Astrocyte (in vitro differentiated cells and primary cell): ENCODE results near the gene PAXIP1. TPM values are rescaled to one million over a fixed set of nuclear protein-coding genes. Genes with fewer than 3 reads are reported as not detected.

Experiments used
- DNase-seq: peaks from one replicate; pipeline ENCODE4 v3.0.0-alpha.2; 2010; ENCODE audit warnings: low read depth
- FAIRE-seq: peaks from 2 replicates; lab custom pipeline; 2011; peaks lifted over from hg19 to GRCh38; lab: Jason Lieb, UNC
- H2AFZ ChIP-seq: 2 replicates; pipeline ENCODE4 v1.6.0; 2012; ENCODE audit warnings: low read depth, low read length, inconsistent platforms
- H3K27ac ChIP-seq: 2 replicates; pipeline ENCODE4 v1.5.1; 2011; ENCODE audit warnings: low read depth, low read length, inconsistent platforms
- H3K27me3 ChIP-seq: 2 replicates; pipeline ENCODE4 v1.6.0; 2011; ENCODE audit warnings: low read length, inconsistent platforms; ENCODE audit not compliant: insufficient read depth
- H3K36me3 ChIP-seq: 2 replicates; pipeline ENCODE4 v1.5.1; 2011; ENCODE audit warnings: low read length, inconsistent platforms; ENCODE audit not compliant: insufficient read depth
- H3K4me1 ChIP-seq: 2 replicates; pipeline ENCODE4 v1.5.1; 2011; ENCODE audit warnings: low read length, inconsistent platforms; ENCODE audit not compliant: insufficient read depth
- H3K4me2 ChIP-seq: 2 replicates; pipeline ENCODE4 v1.6.0; 2012; ENCODE audit warnings: low read length, inconsistent platforms
- H3K4me3 ChIP-seq: 2 replicates; pipeline ENCODE4 v1.5.1; 2011; ENCODE audit warnings: low read depth, mild to moderate bottlenecking, low read length, inconsistent platforms; ENCODE audit not compliant: insufficient read depth
- H3K79me2 ChIP-seq: 2 replicates; pipeline ENCODE4 v1.6.0; 2012; ENCODE audit warnings: mild to moderate bottlenecking, low read length, inconsistent platforms; ENCODE audit not compliant: insufficient read depth
- H3K9ac ChIP-seq: 2 replicates; pipeline ENCODE4 v1.6.0; 2012; ENCODE audit warnings: mild to moderate bottlenecking, low read length, inconsistent platforms
- H3K9me3 ChIP-seq: 2 replicates; pipeline ENCODE4 v1.5.1; 2012; ENCODE audit warnings: low read depth, mild to moderate bottlenecking, low read length, inconsistent platforms; ENCODE audit not compliant: insufficient read depth
- H4K20me1 ChIP-seq: 2 replicates; pipeline ENCODE4 v1.6.0; 2012; ENCODE audit warnings: low read length, inconsistent platforms; ENCODE audit not compliant: insufficient read depth
- H3K27ac Mint-ChIP-seq: one replicate; pipeline ENCODE4 v1.8.0; 2021; ENCODE audit warnings: mild to moderate bottlenecking, mixed read lengths; ENCODE audit not compliant: unreplicated experiment
- H3K27me3 Mint-ChIP-seq: one replicate; pipeline ENCODE4 v1.8.0; 2021; ENCODE audit warnings: low read depth, mixed read lengths; ENCODE audit not compliant: unreplicated experiment
- H3K36me3 Mint-ChIP-seq: one replicate; pipeline ENCODE4 v1.8.0; 2021; ENCODE audit warnings: low read depth, mixed read lengths; ENCODE audit not compliant: unreplicated experiment
- H3K4me1 Mint-ChIP-seq: one replicate; pipeline ENCODE4 v1.8.0; 2021; ENCODE audit warnings: low read depth, mixed read lengths; ENCODE audit not compliant: unreplicated experiment
- H3K4me3 Mint-ChIP-seq: one replicate; pipeline ENCODE4 v1.8.0; 2021; ENCODE audit warnings: mild to moderate bottlenecking, moderate library complexity, mixed read lengths; ENCODE audit not compliant: unreplicated experiment
- H3K9me3 Mint-ChIP-seq: one replicate; pipeline ENCODE4 v1.8.0; 2021; ENCODE audit warnings: mild to moderate bottlenecking, mixed read lengths; ENCODE audit not compliant: unreplicated experiment
- CTCF ChIP-seq: IDR thresholded peaks from 2 replicates; pipeline ENCODE4 v1.5.1; 2011; ENCODE audit warnings: low read depth, mild to moderate bottlenecking, inconsistent platforms, low read length, moderate library complexity; ENCODE audit not compliant: insufficient read depth
- EZH2 ChIP-seq: IDR thresholded peaks from 2 replicates; pipeline ENCODE4 v1.6.1; 2012; ENCODE audit warnings: mild to moderate bottlenecking, low read length, inconsistent platforms; ENCODE audit not compliant: insufficient read depth
- total RNA-seq: library from RNA; stranded (reverse); gene quantifications from 2 replicates; pipeline ENCODE4 v1.2.1, GENCODE V29; 2021

The PAXIP1 gene
- total RNA-seq, 1 donor from 2014 or later = 12.7 TPM

- DNase-seq = no peak
- Histone ChIP-seq H3K36me3 (no peaks in the 10 kb centered on the region), H3K4me2 (no peak overlapping the region), H3K9ac (no peak overlapping the region), H3K27ac (no peak overlapping the region), H3K4me3 (no peak overlapping the region), H4K20me1 (no peaks in the 10 kb centered on the region), H2AFZ (no peak overlapping the region), H3K27me3 (no peaks in the 10 kb centered on the region), H3K4me1 (no peaks in the 10 kb centered on the region), H3K79me2 (no peaks in the 10 kb centered on the region), H3K9me3 (no peaks in the 10 kb centered on the region)
- no peak overlapping the region for H3K4me3 Mint-ChIP-seq
- no peaks in the 10 kb centered on the region for H3K36me3 Mint-ChIP-seq
- H3K4me1 Mint-ChIP-seq = no peaks in the 10 kb centered on the region
- peaks cover 27% of the 10 kb centered on the region for H3K27me3 Mint-ChIP-seq
- no peak for FAIRE-seq
- H3K9me3 Mint-ChIP-seq = peaks cover 3% of the 10 kb centered on the region
- no peak overlapping the region for H3K27ac Mint-ChIP-seq
- TF ChIP-seq CTCF = no peak
- no peak for TF ChIP-seq EZH2
Measured at GRCh38 chr7:154903083-154903731, 99.7 kb downstream of the PAXIP1 start.

GRCh38 chr7:154902600-154903082, 100.3 kb downstream of the PAXIP1 start:
- no peak overlapping the region for H3K4me2 ChIP-seq
- no peaks in the 10 kb centered on the region for H3K9me3 ChIP-seq
- H4K20me1 ChIP-seq = no peaks in the 10 kb centered on the region
- no peaks in the 10 kb centered on the region for H3K4me1 Mint-ChIP-seq
- no peak for FAIRE-seq
- H3K4me3 ChIP-seq = no peak overlapping the region
- H3K27ac Mint-ChIP-seq = no peak overlapping the region
- H3K27ac ChIP-seq = no peak overlapping the region
- no peaks in the 10 kb centered on the region for H3K36me3 Mint-ChIP-seq
- no peaks in the 10 kb centered on the region for H3K79me2 ChIP-seq
- no peak for TF ChIP-seq CTCF
- TF ChIP-seq EZH2 = no peak
- no peaks in the 10 kb centered on the region for H3K9me3 Mint-ChIP-seq
- no peak overlapping the region for H2AFZ ChIP-seq
- H3K27me3 Mint-ChIP-seq = peaks cover 21% of the 10 kb centered on the region
- H3K4me3 Mint-ChIP-seq = no peak overlapping the region
- H3K4me1 ChIP-seq = no peaks in the 10 kb centered on the region
- no peak for DNase-seq
- no peaks in the 10 kb centered on the region for H3K36me3 ChIP-seq
- H3K9ac ChIP-seq = no peak overlapping the region
- H3K27me3 ChIP-seq = no peaks in the 10 kb centered on the region

GRCh38 chr7:154899862-154900261, 103.1 kb downstream of the PAXIP1 start:
- DNase-seq = no peak
- Histone ChIP-seq H3K4me3 (no peak overlapping the region), H3K4me1 (no peaks in the 10 kb centered on the region), H2AFZ (no peak overlapping the region), H3K27ac (no peak overlapping the region), H3K79me2 (no peaks in the 10 kb centered on the region), H4K20me1 (no peaks in the 10 kb centered on the region), H3K9ac (no peak overlapping the region), H3K27me3 (no peaks in the 10 kb centered on the region), H3K9me3 (no peaks in the 10 kb centered on the region), H3K4me2 (no peak overlapping the region), H3K36me3 (no peaks in the 10 kb centered on the region)
- TF ChIP-seq EZH2 = no peak
- TF ChIP-seq CTCF = no peak
- no peaks in the 10 kb centered on the region for H3K9me3 Mint-ChIP-seq
- peaks cover 17% of the 10 kb centered on the region for H3K27me3 Mint-ChIP-seq
- H3K4me1 Mint-ChIP-seq = no peaks in the 10 kb centered on the region
- no peak for FAIRE-seq
- H3K4me3 Mint-ChIP-seq = no peak overlapping the region
- no peak overlapping the region for H3K27ac Mint-ChIP-seq
- no peaks in the 10 kb centered on the region for H3K36me3 Mint-ChIP-seq
